Measurements from ENCODE around the gene STEAP1B. TPM values are rescaled to one million over a fixed set of nuclear protein-coding genes. Genes with fewer than 3 reads are reported as not detected.
A peak's percentile ranks its signal among the peaks of the same experiment; 100 is the strongest.

Gene STEAP1B
- total and polyA plus RNA-seq, 3 experiments from 2014 or later, result 0.20 TPM; not detected in 2

- no peak overlapping the region for H3K4me3 ChIP-seq (ENCODE audit: low read length)
- CTCF ChIA-PET, result no interaction called here
- no peaks in the 10 kb centered on the region for H3K4me1 ChIP-seq (ENCODE audit: insufficient read depth, low read length)
- Mint-ChIP-seq H3K27ac (no peak overlapping the region), H3K9me3 (no peaks in the 10 kb centered on the region), H3K36me3 (no peaks in the 10 kb centered on the region), H3K27me3 (peaks cover 1 to 24% of the 10 kb centered on the region in 2 donors), H3K4me3 (no peak overlapping the region), H3K4me1 (peaks cover 4 to 5% (median 4%) of the 10 kb centered on the region in 3 donors)
- POLR2A ChIA-PET, result no interaction called here
- no peak overlapping the region for H3K27ac ChIP-seq (ENCODE audit: low read depth, low read length)
- no peaks in the 10 kb centered on the region for H3K27me3 ChIP-seq (ENCODE audit: insufficient read depth, low read length, poor library complexity, severe bottlenecking)
- no peaks in the 10 kb centered on the region for H3K9me3 ChIP-seq (ENCODE audit: low read length)
- no peaks in the 10 kb centered on the region for H3K36me3 ChIP-seq (ENCODE audit: insufficient read depth, low read length)
- no peak for DNase-seq
Observed at GRCh38 chr7:22386206-22386858, 113.7 kb downstream of the STEAP1B start.

- no peak for DNase-seq
- peaks cover 2 to 26% of the 10 kb centered on the region in 2 donors for H3K27me3 Mint-ChIP-seq
- ChIA-PET CTCF (no interaction called here), POLR2A (no interaction called here)
- no peak overlapping the region for H3K27ac ChIP-seq (ENCODE audit: low read depth, low read length)
- H3K9me3 ChIP-seq (ENCODE audit: low read length), result no peaks in the 10 kb centered on the region
- no peaks in the 10 kb centered on the region for H3K4me1 ChIP-seq (ENCODE audit: insufficient read depth, low read length)
- H3K36me3 Mint-ChIP-seq, result no peaks in the 10 kb centered on the region
- H3K9me3 Mint-ChIP-seq, result no peaks in the 10 kb centered on the region
- H3K36me3 ChIP-seq (ENCODE audit: insufficient read depth, low read length), result no peaks in the 10 kb centered on the region
- H3K4me1 Mint-ChIP-seq, result peaks cover 0 to under 1% (median under 1%) of the 10 kb centered on the region in 3 donors
- H3K4me3 Mint-ChIP-seq, result no peak overlapping the region
- no peak overlapping the region for H3K4me3 ChIP-seq (ENCODE audit: low read length)
- no peak overlapping the region for H3K27ac Mint-ChIP-seq
- H3K27me3 ChIP-seq (ENCODE audit: insufficient read depth, low read length, poor library complexity, severe bottlenecking), result no peaks in the 10 kb centered on the region
Observed at GRCh38 chr7:22385326-22385725, 114.7 kb downstream of the STEAP1B start.

GRCh38 chr7:22380333-22380732 lies 119.7 kb downstream of the STEAP1B start:
- no peak for DNase-seq
- ChIA-PET POLR2A (no interaction called here), CTCF (no interaction called here)
- Mint-ChIP-seq H3K9me3 (no peaks in the 10 kb centered on the region), H3K4me1 (no peaks in the 10 kb centered on the region), H3K27ac (no peak overlapping the region), H3K27me3 (peaks cover 4 to 17% of the 10 kb centered on the region in 2 donors), H3K4me3 (no peak overlapping the region), H3K36me3 (no peaks in the 10 kb centered on the region)
- Histone ChIP-seq H3K27ac (ENCODE audit: low read depth, low read length) (no peak overlapping the region), H3K9me3 (ENCODE audit: low read length) (no peaks in the 10 kb centered on the region), H3K27me3 (ENCODE audit: insufficient read depth, low read length, poor library complexity, severe bottlenecking) (peaks cover 4% of the 10 kb centered on the region), H3K4me3 (ENCODE audit: low read length) (no peak overlapping the region), H3K4me1 (ENCODE audit: insufficient read depth, low read length) (no peaks in the 10 kb centered on the region), H3K36me3 (ENCODE audit: insufficient read depth, low read length) (no peaks in the 10 kb centered on the region)

GRCh38 chr7:22378199-22378980 lies 121.6 kb downstream of the STEAP1B start:
- no peak for DNase-seq
- Mint-ChIP-seq H3K36me3 (no peaks in the 10 kb centered on the region), H3K9me3 (no peaks in the 10 kb centered on the region), H3K4me1 (no peaks in the 10 kb centered on the region), H3K4me3 (no peak overlapping the region), H3K27me3 (peaks cover 4 to 7% of the 10 kb centered on the region in 2 donors), H3K27ac (no peak overlapping the region)
- no peaks in the 10 kb centered on the region for H3K9me3 ChIP-seq (ENCODE audit: low read length)
- CTCF ChIA-PET, result no interaction called here
- POLR2A ChIA-PET, result no interaction called here
- no peak overlapping the region for H3K27ac ChIP-seq (ENCODE audit: low read depth, low read length)
- H3K27me3 ChIP-seq (ENCODE audit: insufficient read depth, low read length, poor library complexity, severe bottlenecking), result peaks cover 4% of the 10 kb centered on the region
- H3K4me1 ChIP-seq (ENCODE audit: insufficient read depth, low read length), result no peaks in the 10 kb centered on the region
- H3K4me3 ChIP-seq (ENCODE audit: low read length), result no peak overlapping the region
- no peaks in the 10 kb centered on the region for H3K36me3 ChIP-seq (ENCODE audit: insufficient read depth, low read length)

GRCh38 chr7:22377703-22378102 lies 122.3 kb downstream of the STEAP1B start:
- DNase-seq, result no peak
- no peak overlapping the region for H3K27ac Mint-ChIP-seq
- peaks cover 4% of the 10 kb centered on the region for H3K27me3 ChIP-seq (ENCODE audit: insufficient read depth, low read length, poor library complexity, severe bottlenecking)
- H3K4me3 ChIP-seq (ENCODE audit: low read length), result no peak overlapping the region
- ChIA-PET CTCF (no interaction called here), POLR2A (no interaction called here)
- H3K9me3 ChIP-seq (ENCODE audit: low read length), result no peaks in the 10 kb centered on the region
- no peaks in the 10 kb centered on the region for H3K36me3 Mint-ChIP-seq
- H3K4me3 Mint-ChIP-seq, result peak overlapping the region in 1 of 7 donors; percentile 59
- H3K4me1 Mint-ChIP-seq, result no peaks in the 10 kb centered on the region
- peaks cover 4 to 7% of the 10 kb centered on the region in 2 donors for H3K27me3 Mint-ChIP-seq
- no peaks in the 10 kb centered on the region for H3K9me3 Mint-ChIP-seq
- no peak overlapping the region for H3K27ac ChIP-seq (ENCODE audit: low read depth, low read length)
- no peaks in the 10 kb centered on the region for H3K36me3 ChIP-seq (ENCODE audit: insufficient read depth, low read length)
- no peaks in the 10 kb centered on the region for H3K4me1 ChIP-seq (ENCODE audit: insufficient read depth, low read length)

- DNase-seq, result no peak
- Mint-ChIP-seq H3K36me3 (no peaks in the 10 kb centered on the region), H3K27ac (no peak overlapping the region), H3K4me3 (no peak overlapping the region), H3K4me1 (no peaks in the 10 kb centered on the region), H3K27me3 (peaks cover 3 to 4% of the 10 kb centered on the region in 2 donors), H3K9me3 (no peaks in the 10 kb centered on the region)
- Histone ChIP-seq H3K27me3 (ENCODE audit: insufficient read depth, low read length, poor library complexity, severe bottlenecking) (peaks cover 4% of the 10 kb centered on the region), H3K4me1 (ENCODE audit: insufficient read depth, low read length) (no peaks in the 10 kb centered on the region), H3K9me3 (ENCODE audit: low read length) (no peaks in the 10 kb centered on the region), H3K36me3 (ENCODE audit: insufficient read depth, low read length) (no peaks in the 10 kb centered on the region), H3K27ac (ENCODE audit: low read depth, low read length) (no peak overlapping the region), H3K4me3 (ENCODE audit: low read length) (no peak overlapping the region)
- ChIA-PET POLR2A (no interaction called here), CTCF (no interaction called here)
Observed at GRCh38 chr7:22375359-22376048, 124.5 kb downstream of the STEAP1B start.

GRCh38 chr7:22373911-22374310 lies 126.1 kb downstream of the STEAP1B start:
- Mint-ChIP-seq H3K9me3 (no peaks in the 10 kb centered on the region), H3K27me3 (peaks cover 0 to 7% of the 10 kb centered on the region in 2 donors), H3K36me3 (no peaks in the 10 kb centered on the region), H3K4me3 (no peak overlapping the region), H3K27ac (no peak overlapping the region), H3K4me1 (no peaks in the 10 kb centered on the region)
- Histone ChIP-seq H3K36me3 (ENCODE audit: insufficient read depth, low read length) (no peaks in the 10 kb centered on the region), H3K4me3 (ENCODE audit: low read length) (no peak overlapping the region), H3K4me1 (ENCODE audit: insufficient read depth, low read length) (no peaks in the 10 kb centered on the region), H3K27me3 (ENCODE audit: insufficient read depth, low read length, poor library complexity, severe bottlenecking) (peaks cover 4% of the 10 kb centered on the region), H3K9me3 (ENCODE audit: low read length) (no peaks in the 10 kb centered on the region), H3K27ac (ENCODE audit: low read depth, low read length) (no peak overlapping the region)
- POLR2A ChIA-PET, result no interaction called here
- DNase-seq, result no peak
- CTCF ChIA-PET, result no interaction called here

GRCh38 chr7:22373388-22373787 lies 126.6 kb downstream of the STEAP1B start:
- Histone ChIP-seq H3K36me3 (ENCODE audit: insufficient read depth, low read length) (no peaks in the 10 kb centered on the region), H3K27ac (ENCODE audit: low read depth, low read length) (no peak overlapping the region), H3K4me1 (ENCODE audit: insufficient read depth, low read length) (no peaks in the 10 kb centered on the region), H3K9me3 (ENCODE audit: low read length) (no peaks in the 10 kb centered on the region), H3K4me3 (ENCODE audit: low read length) (no peak overlapping the region), H3K27me3 (ENCODE audit: insufficient read depth, low read length, poor library complexity, severe bottlenecking) (peaks cover 4% of the 10 kb centered on the region)
- Mint-ChIP-seq H3K27me3 (peaks cover 0 to 7% of the 10 kb centered on the region in 2 donors), H3K4me1 (no peaks in the 10 kb centered on the region), H3K27ac (peak overlapping the region in 1 of 8 donors; percentile 55), H3K9me3 (no peaks in the 10 kb centered on the region), H3K36me3 (no peaks in the 10 kb centered on the region), H3K4me3 (no peak overlapping the region)
- ChIA-PET CTCF (no interaction called here), POLR2A (no interaction called here)
- DNase-seq, result no peak
